Posterior vena cava (tissue), 2 donors: ENCODE measurements around the gene ITPKB. TPM values are rescaled to one million over a fixed set of nuclear protein-coding genes. Genes with fewer than 3 reads are reported as not detected.
"Not testable (repeated sequence)": the region's sequence is repeated elsewhere in the genome, so short reads cannot be mapped to it uniquely, and the experiment has no call there.

ENCODE experiments used
- DNase-seq: peaks from one replicate; pipeline ENCODE4 v3.0.0-alpha.2; 2020; ENCODE audit warnings: low spot score
- intact Hi-C, 2 donors: fragments of 100-400 bp; cut with DNase I; formaldehyde crosslinking; loops; one replicate each; pipeline versions ENCODE4 v1.14.1 to v1.14.2; 2022 to 2023
- total RNA-seq, 2 donors: library from RNA; stranded (reverse); fragmentation: NEBNext Ultra II Directional; extraction: Animal tissue kit (Norgen Biotek cat#: 25700); gene quantifications; one replicate each; pipeline ENCODE4 v1.2.1, GENCODE V29; 2021
- donor health status: DM: yes; HTN: yes; CAD: no.
- donor health status: DM: yes; HTN: yes; CAD: no.

The ITPKB gene
- total RNA-seq, 2 donors from 2014 or later = 22.4 to 24.4 TPM

DNA sequence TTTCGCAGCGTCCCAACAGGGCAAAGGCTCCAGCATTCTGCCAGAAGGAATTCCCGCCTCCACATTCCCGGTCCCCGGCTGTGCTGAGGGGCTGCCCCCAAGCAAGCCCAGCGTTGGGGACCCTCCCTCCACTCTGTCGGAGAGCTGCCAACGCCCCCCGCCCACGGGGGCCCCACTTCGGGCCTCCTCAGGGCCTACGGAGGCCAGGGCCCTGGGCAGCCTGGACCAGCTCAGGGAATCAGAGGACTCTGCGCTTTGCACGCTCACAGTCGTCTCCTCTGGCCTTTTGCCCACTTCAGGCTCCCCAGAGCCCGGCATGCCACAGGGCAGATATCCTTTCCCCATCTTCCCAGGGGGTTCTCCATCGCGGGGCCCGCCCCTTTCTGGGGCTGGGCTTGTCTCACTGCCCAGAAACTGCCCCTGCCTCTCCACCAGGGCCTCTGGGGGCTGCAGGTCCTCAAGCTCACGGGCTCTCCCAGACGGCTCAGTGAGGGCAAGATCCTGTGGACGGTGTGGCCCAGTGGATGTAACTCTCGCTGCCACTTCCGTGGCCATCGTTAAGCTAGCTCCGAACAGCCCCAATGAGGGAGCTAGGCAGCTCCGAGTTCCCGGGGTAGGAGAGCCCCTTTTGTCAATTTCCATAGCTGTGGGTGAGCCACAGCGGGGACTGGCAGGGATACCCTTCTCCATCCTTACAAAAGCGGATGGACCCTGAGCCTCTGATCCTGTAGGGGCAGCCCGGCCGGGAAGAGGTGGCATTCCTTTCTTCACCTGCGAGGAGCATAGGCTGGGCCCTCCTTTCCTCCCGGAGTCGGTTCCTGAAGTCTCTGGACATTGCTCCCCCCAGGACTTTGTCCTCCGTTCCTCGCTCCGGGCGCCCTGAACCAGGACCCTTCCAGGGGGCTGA is 2.8 kb downstream of the ITPKB start:
- DNase-seq = peak; percentile 83
- intact Hi-C loops = loop anchor here in 1 of 2 donors (5.0 kb wide), 2 partner anchors 74 to 91 kb away; no protein-coding TSS in a partner anchor

DNA sequence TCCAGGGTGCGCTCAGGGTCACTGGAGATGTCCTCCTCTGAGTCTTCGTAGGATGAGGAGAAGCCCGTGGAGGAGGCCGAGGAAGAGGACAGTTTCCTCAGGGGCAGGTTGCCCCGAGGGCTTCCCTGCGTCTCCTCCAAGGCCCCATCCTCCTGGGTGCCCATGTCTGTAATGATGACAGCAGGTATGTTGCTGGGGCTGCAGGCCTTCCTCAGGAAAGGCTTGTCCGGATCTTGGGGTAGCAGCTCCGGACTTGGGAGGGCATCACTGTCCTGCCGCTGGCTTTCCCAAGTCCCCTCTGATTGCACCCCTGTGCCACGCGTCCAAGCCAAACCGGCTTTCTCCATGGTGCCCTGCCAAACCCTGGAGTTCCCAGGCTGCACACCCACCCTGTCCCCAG is 3.5 kb downstream of the ITPKB start:
- no peak for DNase-seq
- intact Hi-C loops = loop anchor here in 1 of 2 donors (5.0 kb wide), 2 partner anchors 73 to 92 kb away; no protein-coding TSS in a partner anchor

DNA sequence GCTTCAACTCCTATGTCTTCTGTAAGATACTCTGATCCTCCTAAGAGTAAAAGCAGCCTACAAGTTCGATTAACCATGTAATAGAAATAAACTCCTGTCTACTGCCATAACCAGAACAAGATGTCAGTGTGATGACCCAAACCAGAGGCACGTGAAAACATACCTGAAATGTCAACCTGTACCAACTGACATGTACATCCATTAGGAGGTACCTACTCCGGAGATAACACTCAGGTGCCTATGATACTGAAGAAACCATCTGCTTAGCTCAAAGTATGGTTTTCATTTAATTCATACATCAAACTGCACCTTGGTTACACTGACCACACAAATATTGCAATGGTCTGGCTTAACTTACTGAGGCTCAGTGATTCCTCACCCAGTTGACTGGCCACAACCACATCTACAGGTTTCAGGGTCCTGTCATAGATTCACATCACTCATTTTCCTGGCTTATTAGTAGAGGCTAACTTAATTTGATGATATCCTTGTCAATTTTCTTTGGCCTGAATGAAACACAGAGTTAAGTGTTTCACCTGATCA is 4.4 kb downstream of the ITPKB start:
- DNase-seq = no peak
- intact Hi-C loops = loop anchor here in 1 of 2 donors (5.0 kb wide), 2 partner anchors 72 to 93 kb away; no protein-coding TSS in a partner anchor

DNA sequence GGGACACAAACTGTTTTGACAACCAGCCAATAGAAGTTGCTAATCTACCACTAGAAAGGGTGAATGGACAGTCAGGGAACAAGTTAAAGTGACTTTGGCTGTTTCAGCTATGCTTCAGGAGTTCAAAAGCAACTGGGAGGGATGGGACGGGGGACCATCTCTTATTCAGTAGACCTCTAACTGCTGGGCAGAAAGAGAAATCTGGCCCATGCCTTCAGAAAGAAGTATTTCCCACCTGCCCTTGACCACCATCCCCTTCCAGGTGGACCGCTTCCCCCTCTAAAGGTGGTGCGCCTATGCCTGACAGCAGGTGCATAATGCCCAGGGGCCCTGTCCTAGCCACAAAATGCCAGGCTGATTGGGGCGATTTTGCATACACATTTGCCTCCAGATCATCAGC is 5.2 kb downstream of the ITPKB start:
- intact Hi-C loops = no loop called here
- no peak for DNase-seq

DNA sequence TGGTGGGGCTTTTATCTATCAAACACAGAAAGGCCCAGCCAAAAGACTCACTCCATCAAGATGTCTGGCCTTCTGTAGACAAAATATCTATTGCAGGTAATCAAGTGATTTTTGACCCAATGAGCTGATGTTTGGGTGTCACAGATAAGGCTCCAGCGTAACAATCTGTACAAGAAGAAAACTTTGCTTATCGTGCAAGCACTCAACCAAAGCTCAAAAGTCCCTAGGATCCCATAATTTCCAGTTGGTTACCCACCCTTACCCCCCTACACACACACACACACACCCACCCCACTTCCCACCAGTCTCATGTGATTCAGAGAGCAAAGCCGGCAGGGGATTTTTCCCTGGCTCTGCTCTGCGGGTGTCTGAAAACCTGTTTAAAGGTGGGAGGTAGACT is 5.8 kb downstream of the ITPKB start:
- intact Hi-C loops = no loop called here
- no peak for DNase-seq

DNA sequence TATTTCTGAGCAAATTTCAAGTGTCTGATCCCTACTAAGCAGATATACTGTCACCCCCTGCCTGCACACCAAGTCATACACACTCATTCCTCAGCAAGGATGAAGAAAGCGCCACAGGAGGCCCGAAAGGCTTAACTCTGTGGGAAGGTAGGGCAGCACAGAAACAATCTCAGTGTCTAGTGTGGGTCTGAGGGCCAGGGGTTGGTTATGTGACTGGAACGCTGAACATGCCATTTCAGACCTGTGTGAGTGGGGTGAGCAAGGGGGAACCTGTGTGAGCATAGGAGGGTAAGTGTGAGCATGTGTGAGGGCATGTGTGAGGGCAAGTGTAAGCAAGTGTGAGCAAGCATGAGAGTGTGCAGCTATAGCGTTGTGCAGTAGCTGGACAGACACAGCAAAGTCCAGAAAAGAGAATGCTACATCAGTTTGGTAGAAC is 6.2 kb downstream of the ITPKB start:
- DNase-seq = no peak
- intact Hi-C loops = no loop called here

DNA sequence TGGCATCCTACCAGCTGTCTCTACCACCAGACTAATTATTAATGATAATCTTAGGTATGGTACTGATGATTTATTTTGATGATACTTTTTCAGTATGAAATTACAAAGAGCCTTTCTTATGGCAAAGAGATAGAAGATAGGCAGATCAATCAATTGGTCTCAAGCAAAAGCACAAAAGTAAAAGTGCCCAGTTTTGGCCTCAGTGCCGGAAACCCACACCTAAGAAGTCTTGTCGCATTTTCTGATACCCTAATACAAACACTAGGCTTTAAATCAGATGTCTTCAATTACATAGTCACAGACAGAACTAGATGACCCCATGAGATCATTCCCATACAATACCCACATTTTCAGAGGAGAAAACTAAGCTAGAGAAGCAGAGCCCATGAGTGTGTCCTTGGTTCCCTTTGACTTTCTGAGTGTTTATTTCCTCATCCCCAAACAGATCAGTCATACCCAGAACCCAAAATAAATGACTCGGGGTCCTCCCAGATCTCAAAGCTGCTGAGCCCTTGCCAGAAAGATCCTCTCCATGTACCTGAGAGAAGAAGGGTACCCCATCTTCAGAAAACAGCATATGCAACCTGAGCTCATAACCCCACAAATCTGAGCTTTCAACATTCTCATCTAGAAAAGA is 7.7 kb downstream of the ITPKB start:
- intact Hi-C loops = no loop called here
- DNase-seq = no peak

DNA sequence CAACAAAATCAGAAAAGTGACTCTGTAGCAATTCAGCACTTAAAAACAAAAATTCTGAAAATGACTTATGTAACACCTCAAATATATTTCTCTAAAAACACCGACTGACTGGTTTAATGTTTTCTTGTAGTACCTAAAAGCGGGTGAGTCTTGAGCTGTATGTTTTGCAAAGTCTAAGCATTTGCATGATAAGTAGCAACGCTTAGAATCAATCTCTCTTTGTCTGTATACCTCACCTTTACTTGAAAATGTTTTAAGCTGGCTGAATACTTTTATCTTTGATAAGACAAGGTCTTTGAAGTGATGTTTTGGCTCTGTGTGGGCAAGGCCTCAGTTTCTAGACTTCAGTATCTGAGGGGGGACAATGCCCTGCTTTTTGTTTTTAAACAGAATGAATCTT is 8.2 kb downstream of the ITPKB start:
- intact Hi-C loops = no loop called here
- no peak for DNase-seq

DNA sequence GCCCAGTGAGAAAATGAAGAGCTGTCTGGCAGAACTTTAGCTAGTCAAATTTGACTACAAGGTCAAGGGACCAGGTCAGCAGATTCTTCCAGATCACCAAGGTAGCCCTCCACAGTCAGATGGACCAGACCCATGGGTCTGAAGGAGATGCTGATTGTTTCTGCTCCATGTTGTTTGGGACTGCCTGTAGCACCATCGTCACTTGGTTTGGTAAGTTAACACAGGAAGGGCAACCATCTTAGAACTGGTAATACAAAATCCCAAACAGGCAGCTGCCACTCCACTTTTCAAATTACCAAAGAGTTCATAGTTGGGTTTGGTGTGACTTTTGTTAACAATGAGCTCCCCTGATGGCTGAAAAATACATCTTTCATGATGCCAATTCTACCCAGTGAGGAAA is 9.0 kb downstream of the ITPKB start:
- intact Hi-C loops = no loop called here
- DNase-seq = no peak

DNA sequence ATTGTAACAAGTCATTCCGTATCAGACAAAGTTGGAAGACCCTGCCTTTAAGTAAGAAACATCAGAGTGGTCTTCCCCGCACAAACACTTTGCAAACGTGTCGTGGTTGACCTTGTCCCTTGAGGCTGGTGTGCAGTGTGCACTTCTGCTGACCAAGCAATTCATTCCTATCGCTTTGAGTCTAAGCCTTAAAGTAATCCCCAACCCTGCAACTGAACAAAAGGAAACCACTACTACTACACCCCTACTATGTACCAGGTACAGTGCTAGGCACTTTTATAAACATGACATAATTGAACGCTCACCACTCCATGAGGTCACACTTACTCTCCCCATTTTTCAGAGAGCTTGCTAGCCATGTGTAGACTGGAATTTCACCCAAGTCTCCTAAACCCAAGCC is 10.6 kb downstream of the ITPKB start:
- intact Hi-C loops = no loop called here
- no peak for DNase-seq

DNA sequence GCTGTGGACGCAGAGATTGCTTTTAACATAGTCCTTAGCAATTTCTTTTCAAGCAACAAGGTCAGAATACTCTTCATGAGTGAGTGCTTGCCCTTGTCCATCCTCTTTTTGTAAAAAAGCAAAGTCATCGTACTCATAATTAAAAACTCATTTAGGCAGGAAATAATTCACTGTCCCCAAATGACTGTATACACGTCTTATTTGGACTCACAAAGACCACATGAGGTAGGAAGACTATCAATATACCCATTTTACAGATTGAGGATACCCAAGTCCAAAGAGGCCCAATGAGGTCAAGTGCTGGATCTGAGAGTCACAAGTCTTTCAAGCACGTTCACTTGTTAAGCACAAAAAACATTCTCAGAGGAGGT is 13.2 kb downstream of the ITPKB start:
- DNase-seq = no peak
- intact Hi-C loops = no loop called here

DNA sequence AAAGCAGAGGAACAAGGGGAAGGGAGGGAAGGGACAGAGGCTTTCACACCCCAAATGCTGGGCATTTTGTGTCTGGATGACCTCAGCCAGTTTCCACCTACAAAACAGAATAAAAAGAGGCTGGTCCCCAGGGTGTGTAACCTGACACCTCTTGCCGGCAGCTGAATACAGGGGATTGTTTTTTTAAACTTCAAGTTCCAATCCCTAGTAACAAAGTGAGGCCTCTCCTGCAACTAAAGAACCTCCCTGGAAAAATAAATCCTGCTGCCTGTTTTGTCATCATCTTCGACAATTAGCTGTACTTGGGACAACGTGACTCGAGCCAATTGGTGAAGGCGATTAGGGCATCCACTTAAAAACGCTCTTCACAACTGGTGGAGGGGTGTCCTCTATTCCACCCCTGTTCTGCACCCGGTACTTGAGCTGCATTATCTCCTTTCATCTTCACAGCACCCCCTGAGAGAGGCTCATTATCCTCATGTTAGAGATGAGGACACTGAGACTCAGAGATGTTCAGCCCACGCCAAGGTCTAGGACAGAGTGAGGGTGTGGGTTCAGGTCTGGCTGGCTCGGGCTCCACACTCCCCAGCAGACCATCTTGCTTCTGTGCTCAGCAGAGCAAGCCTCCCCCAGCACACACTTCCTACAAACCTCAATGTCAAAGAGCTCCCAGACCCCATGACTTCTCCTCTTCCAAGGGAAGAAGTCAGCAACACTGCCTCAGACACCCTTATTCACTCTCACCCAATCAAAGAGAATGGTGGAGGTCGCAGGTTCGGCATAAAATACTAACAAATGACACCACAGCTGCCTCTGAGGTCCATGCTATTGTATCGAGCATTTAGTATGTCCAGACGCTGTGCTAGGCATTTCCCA is 15.2 kb downstream of the ITPKB start:
- intact Hi-C loops = loop anchor here in 1 of 2 donors (5.0 kb wide), 1 partner anchor 1618 kb away; no protein-coding TSS in a partner anchor
- no peak for DNase-seq

DNA sequence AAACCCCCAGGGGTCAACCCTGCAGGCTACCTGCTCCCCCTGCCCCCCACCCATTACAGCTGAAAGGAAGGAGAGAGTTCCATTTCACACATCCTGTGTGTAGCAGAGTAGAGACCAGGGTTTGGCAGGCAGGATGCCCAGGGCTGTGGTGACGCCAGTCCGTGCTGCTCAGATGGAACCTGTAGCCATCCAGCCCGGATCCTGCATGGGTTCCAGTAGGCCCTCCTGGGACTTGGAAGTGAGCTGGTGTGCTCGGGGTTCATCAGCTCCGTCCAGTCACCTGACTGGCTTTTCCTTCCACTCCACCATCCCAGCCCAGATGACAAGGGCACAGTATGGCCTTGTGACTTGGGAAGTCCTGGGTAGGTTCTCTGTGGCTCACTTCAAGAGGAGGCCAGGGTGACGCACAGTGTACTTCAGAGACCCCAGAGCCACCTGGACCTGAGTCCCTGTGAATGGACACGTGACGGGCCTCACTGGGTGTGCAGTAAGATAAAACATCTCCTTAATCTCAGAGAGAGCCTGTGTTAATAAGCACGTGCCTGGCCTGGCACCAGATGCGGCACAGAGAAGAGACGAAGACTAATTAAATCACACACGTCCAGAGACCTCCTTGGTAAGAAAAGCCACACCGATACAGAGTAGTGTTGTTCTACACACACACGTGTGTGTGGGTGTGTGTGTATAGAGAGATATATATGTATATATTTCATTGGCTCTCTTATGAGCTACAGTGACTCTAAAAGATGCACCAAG is 16.0 kb downstream of the ITPKB start:
- intact Hi-C loops = loop anchor here in 1 of 2 donors (5.0 kb wide), 1 partner anchor 1619 kb away; no protein-coding TSS in a partner anchor
- no peak for DNase-seq

DNA sequence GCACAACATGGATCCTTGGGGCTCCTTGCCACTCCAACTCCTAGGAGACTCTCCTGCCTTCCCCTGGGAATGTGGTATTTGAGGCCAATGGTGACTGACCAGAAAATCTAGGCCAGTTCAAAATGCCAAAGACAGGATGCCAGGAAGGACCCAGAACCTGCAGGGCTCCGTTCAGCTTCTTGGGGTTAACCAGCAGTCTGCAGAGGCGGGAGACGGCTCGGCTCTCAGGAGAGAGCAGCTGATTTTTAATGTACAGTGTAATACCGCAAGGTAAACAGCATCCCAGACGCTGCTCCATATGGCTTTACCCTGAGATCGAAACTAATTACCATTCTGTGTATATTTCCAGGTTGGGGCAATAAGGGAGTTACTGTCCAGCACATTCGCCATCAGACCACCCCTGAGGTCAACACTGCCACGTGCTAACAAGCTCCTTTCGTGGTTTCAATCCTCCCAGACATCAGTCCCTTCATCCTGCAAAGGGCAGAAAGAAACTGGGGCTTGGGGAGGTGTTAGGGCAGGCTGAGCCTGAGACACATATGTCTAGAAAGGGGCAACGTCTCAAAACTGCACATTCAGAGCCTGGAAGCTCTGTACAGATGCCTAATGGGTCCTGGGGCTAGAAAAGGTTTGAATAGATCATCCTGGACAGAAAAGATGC is 16.7 kb downstream of the ITPKB start:
- intact Hi-C loops = loop anchor here in 1 of 2 donors (5.0 kb wide), 1 partner anchor 1620 kb away; no protein-coding TSS in a partner anchor
- no peak for DNase-seq

DNA sequence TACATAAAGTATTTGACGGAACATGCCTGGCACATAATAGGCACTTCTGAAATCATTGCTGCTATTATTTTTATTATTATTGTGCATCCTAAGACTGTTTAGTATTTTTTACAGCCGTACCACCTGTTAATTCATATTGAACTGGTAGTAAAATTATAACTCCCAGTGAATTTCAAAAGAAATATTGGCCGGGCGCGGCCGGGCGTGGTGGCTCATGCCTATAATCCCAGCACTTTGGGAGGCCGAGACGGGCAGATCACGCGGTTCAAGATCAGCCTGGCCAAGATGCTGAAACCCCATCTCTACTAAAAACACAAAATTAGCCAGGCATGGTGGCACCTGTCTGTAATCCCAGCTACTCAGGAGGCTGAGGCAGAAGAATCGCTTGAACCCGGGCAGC is 18.5 kb downstream of the ITPKB start:
- intact Hi-C loops = loop anchor here in 1 of 2 donors (5.0 kb wide), 1 partner anchor 1622 kb away; no protein-coding TSS in a partner anchor
- DNase-seq = not testable (repeated sequence)

DNA sequence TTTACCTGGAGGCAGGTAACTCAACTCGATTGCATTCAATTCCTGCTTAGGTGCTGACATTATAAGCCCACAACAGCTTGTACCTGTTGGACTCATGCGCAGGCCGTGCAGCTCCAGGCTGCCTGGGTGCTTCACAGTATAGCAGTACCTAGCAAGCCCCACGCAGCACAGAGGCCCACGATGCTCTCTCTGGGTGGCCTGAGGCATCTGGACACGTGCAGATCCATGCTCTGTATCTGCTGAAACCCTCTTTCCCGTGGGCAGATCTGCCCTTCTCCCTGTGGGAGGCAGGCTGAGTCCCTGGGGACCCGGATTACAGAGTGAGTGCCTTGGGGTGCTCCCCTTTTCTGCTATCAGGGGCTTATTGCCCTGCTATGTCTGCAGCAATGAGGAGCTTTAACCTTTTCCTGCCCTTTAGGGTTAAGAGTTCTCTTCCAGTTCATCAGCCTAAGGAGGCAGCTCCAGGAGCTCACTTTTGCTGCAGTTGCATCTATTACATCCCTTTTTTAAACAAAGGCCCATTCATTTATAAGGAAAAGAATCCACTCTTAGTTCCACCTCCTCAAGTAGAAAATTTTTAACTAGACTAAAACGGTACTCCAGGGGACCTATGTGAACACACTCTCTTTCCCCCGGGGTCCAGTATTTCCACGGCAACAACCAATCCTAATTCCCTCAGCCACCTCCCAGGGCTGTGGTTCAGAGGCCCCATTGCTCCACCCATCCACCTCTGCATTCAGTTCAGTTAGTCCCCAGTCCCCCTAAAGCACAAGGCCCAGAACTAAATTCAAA is 19.3 kb downstream of the ITPKB start:
- DNase-seq = no peak

More for the DNA sequence above, 19.3 kb downstream of the ITPKB start:
- intact Hi-C loops = loop anchor here in 1 of 2 donors (5.0 kb wide), 1 partner anchor 1623 kb away; no protein-coding TSS in a partner anchor
